KBM-7 (cell line): ENCODE results near the gene PCDHGA1.

ENCODE experiments used
- DNase-seq: peaks from one replicate; pipeline ENCODE4 v3.0.0-alpha.2; 2015
- in situ Hi-C: fragments of 300-500 bp; cut with MboI; formaldehyde crosslinking; loops from 2 replicates; pipeline ENCODE4 v1.14.3; 2020; ENCODE audit warnings: low sequenced_read_pairs, low pct_unique_long_range_greater_than_20kb, mixed read lengths

Gene PCDHGA1

GRCh38 chr5:141501761-141502160, 171.4 kb downstream of the PCDHGA1 start:
- in situ Hi-C loops: no loop called here
- DNase-seq: no peak

- no peak for DNase-seq
- in situ Hi-C loops: no loop called here
Measured at GRCh38 chr5:141503681-141504080, 173.4 kb downstream of the PCDHGA1 start.

GRCh38 chr5:141504216-141504615, 173.9 kb downstream of the PCDHGA1 start:
- in situ Hi-C loops: no loop called here
- DNase-seq: no peak

GRCh38 chr5:141506381-141507155, 176.3 kb downstream of the PCDHGA1 start:
- no peak for DNase-seq
- in situ Hi-C loops: no loop called here

DNA sequence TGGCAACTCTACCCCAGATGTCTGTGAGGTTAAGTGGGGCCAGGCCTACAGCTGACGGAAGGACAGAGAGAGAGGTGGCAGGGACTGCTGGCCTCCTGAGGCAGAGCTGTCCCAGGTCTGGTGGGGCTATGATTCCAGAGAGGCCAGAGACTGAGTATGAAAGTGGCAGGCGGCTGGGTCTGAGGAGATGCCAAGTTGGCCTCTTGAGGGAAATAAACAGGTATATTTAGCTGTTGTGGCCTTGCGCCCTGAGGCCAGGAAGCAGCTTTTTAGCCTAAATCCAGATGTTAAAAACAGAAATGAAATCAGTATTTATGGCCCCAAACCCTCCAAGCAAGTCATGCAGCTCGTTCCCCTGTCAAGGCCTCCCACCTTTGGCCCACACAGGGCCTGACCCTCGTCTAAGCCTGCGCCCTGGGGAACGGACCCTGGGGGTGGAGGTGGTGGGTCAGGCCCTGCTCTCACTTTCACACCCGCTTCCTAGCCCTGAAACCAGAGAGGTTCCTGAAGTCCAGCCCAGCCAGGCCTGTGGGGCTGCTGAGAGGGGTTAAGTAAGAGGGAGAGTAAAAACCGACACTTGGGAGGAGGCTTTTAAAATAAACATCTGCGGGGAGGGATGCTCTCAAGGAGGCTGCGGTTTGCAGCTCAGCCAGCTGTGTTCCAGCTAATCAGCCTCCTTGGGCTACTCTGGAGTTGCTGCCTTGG, 177.2 kb downstream of the PCDHGA1 start:
- peak; percentile 87 for DNase-seq
- in situ Hi-C loops: no loop called here

DNA sequence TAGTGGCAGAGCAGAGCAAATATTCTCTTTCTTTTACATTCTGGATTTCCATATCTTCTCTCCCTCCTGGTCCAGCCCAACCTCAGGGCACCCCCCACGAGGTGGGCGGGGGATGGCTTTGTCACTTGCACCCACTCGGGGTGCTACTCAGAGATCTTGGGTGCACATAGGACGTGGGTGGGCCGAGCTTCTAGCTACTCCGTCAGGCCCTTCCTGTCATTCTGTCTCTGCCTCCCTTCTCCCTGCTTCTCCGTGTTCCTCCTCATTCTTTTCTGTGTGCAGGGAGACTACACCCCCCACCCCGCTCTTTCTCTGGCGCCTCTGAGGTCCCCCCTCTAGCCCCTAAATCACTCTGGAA, 178.1 kb downstream of the PCDHGA1 start:
- in situ Hi-C loops: no loop called here
- DNase-seq: peak; percentile 52

- peak; percentile 95 for DNase-seq
- in situ Hi-C loops: no loop called here
Measured at GRCh38 chr5:141508798-141509611, 178.7 kb downstream of the PCDHGA1 start.

DNA sequence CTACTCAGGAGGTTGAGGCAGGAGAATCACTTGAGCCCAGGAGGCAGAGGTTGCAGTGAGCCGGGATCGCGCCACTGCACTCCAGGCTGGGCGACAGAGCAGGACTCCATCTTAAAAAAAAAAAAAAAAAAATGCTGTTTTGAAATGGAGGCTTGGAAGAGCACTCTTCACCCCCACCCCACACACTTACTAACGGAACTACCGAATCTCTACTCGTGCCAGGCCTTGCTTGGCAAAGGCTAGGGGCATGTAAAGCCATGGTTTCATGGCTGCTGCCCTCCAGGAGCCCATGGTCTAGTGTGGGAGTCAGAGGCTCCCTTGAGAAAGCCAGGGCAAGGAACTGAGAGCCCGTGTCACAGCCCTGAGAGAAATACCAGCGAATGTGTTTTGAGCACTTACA, 179.8 kb downstream of the PCDHGA1 start:
- DNase-seq: no peak
- in situ Hi-C loops: no loop called here

GRCh38 chr5:141510850-141511601, 180.7 kb downstream of the PCDHGA1 start:
- in situ Hi-C loops: no loop called here
- no peak for DNase-seq

- in situ Hi-C loops: no loop called here
Measured at GRCh38 chr5:141511771-141512325, 181.5 kb downstream of the PCDHGA1 start.

DNA sequence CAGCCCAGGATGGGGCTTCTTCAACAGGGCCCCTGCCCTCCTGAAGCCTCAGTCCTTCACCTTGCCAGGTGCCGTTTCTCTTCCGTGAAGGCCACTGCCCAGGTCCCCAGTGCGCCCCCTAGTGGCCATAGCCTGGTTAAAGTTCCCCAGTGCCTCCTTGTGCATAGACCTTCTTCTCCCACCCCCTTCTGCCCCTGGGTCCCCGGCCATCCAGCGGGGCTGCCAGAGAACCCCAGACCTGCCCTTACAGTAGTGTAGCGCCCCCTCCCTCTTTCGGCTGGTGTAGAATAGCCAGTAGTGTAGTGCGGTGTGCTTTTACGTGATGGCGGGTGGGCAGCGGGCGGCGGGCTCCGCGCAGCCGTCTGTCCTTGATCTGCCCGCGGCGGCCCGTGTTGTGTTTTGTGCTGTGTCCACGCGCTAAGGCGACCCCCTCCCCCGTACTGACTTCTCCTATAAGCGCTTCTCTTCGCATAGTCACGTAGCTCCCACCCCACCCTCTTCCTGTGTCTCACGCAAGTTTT, 182.1 kb downstream of the PCDHGA1 start:
- peak; percentile 73 for DNase-seq
- in situ Hi-C loops: no loop called here

More at GRCh38 chr5:141511771-141512325, 181.5 kb downstream of the PCDHGA1 start:
- no peak for DNase-seq

GRCh38 chr5:141512911-141513626, 182.8 kb downstream of the PCDHGA1 start:
- in situ Hi-C loops: no loop called here
- no peak for DNase-seq

DNA sequence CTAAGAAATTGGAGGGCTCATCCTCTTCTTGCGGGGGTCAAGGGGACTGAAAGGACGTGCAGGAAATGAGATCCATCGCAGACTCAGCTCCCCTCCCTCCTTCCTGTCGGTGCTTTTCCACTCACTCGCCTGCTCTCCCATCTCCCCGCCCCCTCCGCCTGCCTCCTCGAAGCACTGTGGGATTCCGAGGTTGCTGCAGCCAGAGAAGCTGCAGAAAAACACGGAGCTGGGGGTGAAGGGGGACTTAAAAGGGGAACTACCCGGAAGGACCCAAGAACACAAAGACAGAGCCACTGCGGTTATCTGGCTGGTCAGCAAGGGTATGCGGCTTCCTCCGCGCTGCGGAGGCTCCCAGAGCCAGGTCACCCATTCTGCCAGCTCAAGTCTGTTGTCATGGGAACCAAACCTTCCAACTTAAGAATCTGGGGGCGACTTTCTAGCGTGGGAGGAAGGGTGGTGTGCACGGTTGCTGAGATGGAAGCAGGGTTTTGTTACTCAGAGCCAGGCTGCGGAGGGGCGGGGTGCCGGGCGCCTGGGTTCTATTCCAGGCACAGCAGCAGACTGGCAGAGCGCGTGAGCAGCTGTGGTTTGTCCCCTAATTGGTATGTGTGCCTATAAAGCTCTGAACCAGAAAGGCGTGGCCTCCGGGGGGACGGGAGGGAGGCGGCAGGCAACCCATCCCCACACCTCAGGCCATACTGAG, 183.5 kb downstream of the PCDHGA1 start:
- in situ Hi-C loops: no loop called here
- DNase-seq: peak; percentile 54

- DNase-seq: no peak
- in situ Hi-C loops: no loop called here
Measured at GRCh38 chr5:141514330-141515133, 184.2 kb downstream of the PCDHGA1 start.

DNA sequence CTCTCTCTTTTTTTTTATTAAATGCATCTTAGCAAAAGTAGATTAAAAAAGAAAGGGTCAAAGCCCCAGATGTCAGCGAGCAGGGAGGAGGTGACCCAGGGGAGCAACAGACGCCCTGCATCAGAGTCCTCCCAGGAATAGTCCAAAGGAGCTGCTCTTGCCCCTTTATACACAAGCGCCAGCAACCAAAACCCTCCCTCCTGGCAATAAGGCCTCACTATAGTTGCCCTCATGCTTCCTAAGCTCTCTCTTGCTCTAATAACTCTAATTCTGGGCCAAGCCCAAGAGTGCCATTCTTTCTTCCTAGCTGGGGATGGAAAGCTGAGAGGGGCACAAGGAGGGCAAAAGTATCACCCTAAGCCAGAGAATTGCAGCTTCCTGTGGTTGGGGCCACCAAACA, 184.8 kb downstream of the PCDHGA1 start:
- in situ Hi-C loops: no loop called here
- DNase-seq: no peak

DNA sequence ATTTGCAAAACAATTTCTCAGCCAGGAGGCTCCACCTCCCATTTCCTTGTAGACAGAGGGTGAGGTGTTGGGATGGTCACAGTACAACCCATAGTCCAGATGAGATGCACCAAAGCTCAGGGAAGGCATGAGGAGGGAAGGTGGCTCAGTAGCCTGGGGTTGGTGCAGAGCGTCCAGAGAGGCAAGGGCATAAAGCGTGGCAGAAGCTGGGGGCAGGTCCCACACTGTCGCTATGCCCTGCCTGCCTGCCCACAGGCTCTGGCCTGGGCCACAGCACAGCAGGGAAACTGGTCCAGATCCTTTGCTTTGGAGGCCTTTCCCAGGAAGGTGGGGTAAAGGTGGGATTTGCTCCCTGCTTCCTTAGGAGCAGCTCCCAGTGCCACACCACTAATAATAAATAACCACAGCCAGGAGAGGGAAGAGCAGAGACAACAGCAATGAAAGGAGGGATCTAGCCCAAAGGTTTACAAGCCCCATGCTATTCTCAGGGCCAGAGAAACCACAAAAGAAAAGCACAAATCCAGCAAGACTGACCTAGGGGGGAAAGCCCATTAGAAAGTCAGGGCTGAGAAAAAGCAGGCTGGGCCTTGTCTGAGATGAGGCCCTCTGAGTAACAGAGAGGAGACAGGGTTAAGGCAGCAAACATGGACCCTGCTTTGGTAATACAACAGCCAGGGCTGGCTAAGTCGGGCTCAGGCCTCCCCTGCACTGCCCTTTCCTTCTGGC, 185.8 kb downstream of the PCDHGA1 start:
- in situ Hi-C loops: no loop called here
- DNase-seq: no peak
